GM12872 (cell line): Measurements from ENCODE around the gene UNC13C.

ENCODE experiments used
- CTCF ChIP-seq: IDR thresholded peaks from 3 replicates; pipeline ENCODE4 v1.5.1; 2011; ENCODE audit warnings: low read depth, mild to moderate bottlenecking, low read length, moderate library complexity; ENCODE audit not compliant: insufficient read depth

Gene UNC13C

GRCh38 chr15:54681584-54681983 is 703.3 kb downstream of the UNC13C start:
- TF ChIP-seq CTCF = no peak
